Heart left ventricle (tissue), 13 donors: Measurements from ENCODE around the gene ZZZ3.
"Not testable (repeated sequence)": the region's sequence is repeated elsewhere in the genome, so short reads cannot be mapped to it uniquely, and the experiment has no call there.

Experiments
- CTCF ChIP-seq, 12 donors: fragments of 200-600 bp; sonication (generic) in 4 of 12; IDR thresholded peaks; one replicate each; pipeline versions ENCODE4 v1.5.0 to v1.8.0; 2018 to 2022; ENCODE audit warnings: antibody characterized with exemption in 12 of 12, mild to moderate bottlenecking in 5 of 12
- POLR2A ChIP-seq, 2 donors: fragments of 450-650 bp; IDR thresholded peaks; one replicate each; pipeline ENCODE4 v1.6.1; 2017; ENCODE audit warnings: antibody characterized with exemption in 2 of 2, mild to moderate bottlenecking in 2 of 2, moderate library complexity in 2 of 2
- donor health status: ischemic (EF 13 %, LVEDD 7.1; RV severe dilation, severe dysfunction).
- donor health status: DM: no; HTN: yes; CAD: no.
- donor health status: DM: no; HTN: no; CAD: no.
- donor health status: ischemic (EF 25% LVEDD 6.9; RV normal size, moderate dysfunction).
- donor health status: ischemic (EF 25% LVEDD 5.7; RV mildly dilated, moderate dysfunction).
- donor health status: ischemic (EF 35%, LVEDD 5.7; RV mildly dilated, moderate dysfunction).
- donor health status: nonischemic (EF 11% LVEDD 7.7; RV severe dilation, severe dysfunction).
- donor health status: DM: yes; HTN: yes; CAD: no.
- donor health status: PGD.
- donor health status: ischemic (EF 29% LVEDD 5.4; RV normal size, mild dysfunction).
- donor health status: nonischemic (EF 23%, LVEDD 6.1; RV moderate dilation, normal function).

GRCh38 chr1:77699673-77700072, 17.2 kb upstream of the ZZZ3 start:
- not testable (repeated sequence) for TF ChIP-seq CTCF, POLR2A (IDR thresholded peaks at IDR 0.05)
